ENCODE data around the gene NDUFS4.
"Not testable (repeated sequence)": the region's sequence is repeated elsewhere in the genome, so short reads cannot be mapped to it uniquely, and the experiment has no call there.

The NDUFS4 gene

GRCh38 chr5:53576674-53577073 lies 16.2 kb downstream of the NDUFS4 start:
- no peak for DNase-seq

GRCh38 chr5:53578854-53579253 lies 18.4 kb downstream of the NDUFS4 start:
- DNase-seq, result no peak

GRCh38 chr5:53580547-53580946 lies 20.1 kb downstream of the NDUFS4 start:
- DNase-seq, result no peak

- DNase-seq, result no peak
Measured at GRCh38 chr5:53582225-53582624, 21.8 kb downstream of the NDUFS4 start.

GRCh38 chr5:53590759-53591158 lies 30.3 kb downstream of the NDUFS4 start:
- DNase-seq, result no peak

GRCh38 chr5:53594419-53594818 lies 34.0 kb downstream of the NDUFS4 start:
- no peak for DNase-seq

GRCh38 chr5:53597894-53598293 lies 37.5 kb downstream of the NDUFS4 start:
- DNase-seq, result no peak

- no peak for DNase-seq
Measured at GRCh38 chr5:53601570-53601969, 41.1 kb downstream of the NDUFS4 start.

- no peak for DNase-seq
Measured at GRCh38 chr5:53603009-53603687, 42.7 kb downstream of the NDUFS4 start.

GRCh38 chr5:53604309-53604708 lies 43.9 kb downstream of the NDUFS4 start:
- DNase-seq, result no peak

GRCh38 chr5:53607886-53608285 lies 47.4 kb downstream of the NDUFS4 start:
- no peak for DNase-seq

- not testable (repeated sequence) for DNase-seq
Measured at GRCh38 chr5:53608897-53609296, 48.5 kb downstream of the NDUFS4 start.

GRCh38 chr5:53613061-53613460 lies 52.6 kb downstream of the NDUFS4 start:
- no peak for DNase-seq

GRCh38 chr5:53613536-53613935 lies 53.1 kb downstream of the NDUFS4 start:
- DNase-seq, result no peak

- no peak for DNase-seq
Measured at GRCh38 chr5:53614376-53614885, 54.0 kb downstream of the NDUFS4 start.

- no peak for DNase-seq
Measured at GRCh38 chr5:53616939-53617549, 56.6 kb downstream of the NDUFS4 start.

GRCh38 chr5:53631251-53631650 lies 70.8 kb downstream of the NDUFS4 start:
- DNase-seq, result no peak

- DNase-seq, result no peak
Measured at GRCh38 chr5:53642061-53642460, 81.6 kb downstream of the NDUFS4 start.

- no peak for DNase-seq
Measured at GRCh38 chr5:53643445-53643844, 83.0 kb downstream of the NDUFS4 start.

- DNase-seq, result no peak
Measured at GRCh38 chr5:53645078-53645477, 84.6 kb downstream of the NDUFS4 start.

- no peak for DNase-seq
Measured at GRCh38 chr5:53649352-53649751, 88.9 kb downstream of the NDUFS4 start.

- DNase-seq, result not testable (repeated sequence)
Measured at GRCh38 chr5:53660573-53660972, 100.1 kb downstream of the NDUFS4 start.

GRCh38 chr5:53665313-53665712 lies 104.9 kb downstream of the NDUFS4 start:
- not testable (repeated sequence) for DNase-seq

GRCh38 chr5:53667621-53668020 lies 107.2 kb downstream of the NDUFS4 start:
- DNase-seq, result no peak

GRCh38 chr5:53671447-53671846 lies 111.0 kb downstream of the NDUFS4 start:
- no peak for DNase-seq
